Measurements from ENCODE around the gene TUBG1. TPM values are rescaled to one million over a fixed set of nuclear protein-coding genes. Genes with fewer than 3 reads are reported as not detected.

TUBG1 gene
- total and polyA plus RNA-seq, 9 of the 15 experiments (the other 6 are each of a cell fraction or from before 2014, with no cell fraction given): 33.1 to 147 (median 66.0) TPM

GRCh38 chr17:42609182-42609813, at the start of gene TUBG1, which contains the start of gene RETREG3 (continued):
- TF ChIP-seq E4F1 (CRISPR knock-in tag; IDR thresholded peaks at IDR 0.05; ENCODE audit: borderline replicate concordance): no peak
- no peak for TF ChIP-seq CLOCK (CRISPR knock-in tag; IDR thresholded peaks at IDR 0.05; ENCODE audit: borderline replicate concordance)
- TF ChIP-seq ZSCAN29 (IDR thresholded peaks at IDR 0.05): peak; percentile 69
- peak; percentile 91 for TF ChIP-seq ZBTB2 (IDR thresholded peaks at IDR 0.05)
- no peak for TF ChIP-seq CBX5 (IDR thresholded peaks at IDR 0.05; ENCODE audit: borderline replicate concordance, low read depth)
- TF ChIP-seq GATAD2A (IDR thresholded peaks at IDR 0.05): no peak
- TF ChIP-seq WHSC1 (IDR thresholded peaks at IDR 0.05; ENCODE audit: low read length): no peak
- TF ChIP-seq HNRNPLL (IDR thresholded peaks at IDR 0.05; ENCODE audit: low read depth, low read length, poor library complexity, severe bottlenecking): peak; percentile 84
- TF ChIP-seq ZBTB33 (CRISPR knock-in tag; IDR thresholded peaks at IDR 0.05): no peak
- peak; percentile 18; the same call in 1 of the 2 replicates for TF ChIP-seq MAX (CRISPR knock-in tag; IDR thresholded peaks at IDR 0.05)
- TF ChIP-seq EP400 (IDR thresholded peaks at IDR 0.05): peak; percentile 73; the same call in 1 of the 2 replicates
- no peak for TF ChIP-seq ZNF408 (CRISPR knock-in tag; IDR thresholded peaks at IDR 0.05; ENCODE audit: low read depth)
- peak; percentile 83 for TF ChIP-seq VEZF1 (CRISPR knock-in tag; IDR thresholded peaks at IDR 0.05)
- TF ChIP-seq ID3 (CRISPR knock-in tag; IDR thresholded peaks at IDR 0.05): no peak
- no peak for TF ChIP-seq ID3 (tag; IDR thresholded peaks at IDR 0.05)
- no peak for TF ChIP-seq HNRNPL (IDR thresholded peaks at IDR 0.05; ENCODE audit: low read depth, low read length)
- TF ChIP-seq ZNF12 (CRISPR knock-in tag; IDR thresholded peaks at IDR 0.05): no peak
